Measurements from ENCODE around the gene SMPD3.

GRCh38 chr16:68466174-68466573 lies 17.9 kb upstream of the SMPD3 start:
- TF ChIP-seq CTCF (IDR thresholded peaks at IDR 0.05) (no peak), POLR2AphosphoS5 (IDR thresholded peaks at IDR 0.05) (no peak)
